ENCODE data around the gene CCDC183. TPM values are rescaled to one million over a fixed set of nuclear protein-coding genes. Genes with fewer than 3 reads are reported as not detected.

Gene CCDC183
- total RNA-seq = 3.7 TPM
- long read RNA-seq, partial matches to known transcripts = 2 of 5 reads
- long read RNA-seq, other reads (novel, unspliced or antisense) = 3 of 5 reads

- Histone ChIP-seq H3K36me3 (peaks cover 12% of the 10 kb centered on the region), H3K27ac (no peak within 1 kb of the TSS), H3K4me1 (peaks cover 47% of the 10 kb centered on the region), H3K9me3 (no peaks in the 10 kb centered on the region), H3K4me3 (no peak within 1 kb of the TSS), H3K27me3 (ENCODE audit: low read depth) (peaks cover 40% of the 10 kb centered on the region)
- no peak for ATAC-seq
- intact Hi-C loops (cut with DNase I) = no loop called here
- no peak for TF ChIP-seq CTCF (IDR thresholded peaks at IDR 0.05)
- DNase-seq = no peak
These were observed at the start of gene CCDC183 for GRCh38 chr9:136796238-136796774. Gene CCDC183, plus strand, starts transcription at chr9:136796338. Its CDS starts 60 bp downstream, at chr9:136796398.

- Histone ChIP-seq H3K4me1 (peaks cover 28% of the 10 kb centered on the region), H3K9me3 (no peaks in the 10 kb centered on the region), H3K36me3 (no peaks in the 10 kb centered on the region), H3K27me3 (ENCODE audit: low read depth) (peaks cover 27% of the 10 kb centered on the region), H3K4me3 (no peak overlapping the region), H3K27ac (no peak overlapping the region)
- no peak for TF ChIP-seq CTCF (IDR thresholded peaks at IDR 0.05)
- ATAC-seq = no peak
- intact Hi-C loops (cut with DNase I) = no loop called here
- DNase-seq = no peak
These were observed 49.5 kb upstream of the CCDC183 start for GRCh38 chr9:136746621-136747020.

GRCh38 chr9:136747161-136748060 is 48.7 kb upstream of the CCDC183 start:
- no peaks in the 10 kb centered on the region for H3K9me3 ChIP-seq
- no peak for TF ChIP-seq CTCF (IDR thresholded peaks at IDR 0.05)
- peaks cover 19% of the 10 kb centered on the region for H3K27me3 ChIP-seq (ENCODE audit: low read depth)
- peaks cover 20% of the 10 kb centered on the region for H3K4me1 ChIP-seq
- no peak overlapping the region for H3K4me3 ChIP-seq
- ATAC-seq = no peak
- H3K27ac ChIP-seq = no peak overlapping the region
- H3K36me3 ChIP-seq = no peaks in the 10 kb centered on the region
- intact Hi-C loops (cut with DNase I) = no loop called here
- no peak for DNase-seq

- Histone ChIP-seq H3K27ac (no peak within 1 kb of the TSS), H3K4me3 (no peak within 1 kb of the TSS), H3K4me1 (peaks cover 14% of the 10 kb centered on the region), H3K36me3 (no peaks in the 10 kb centered on the region), H3K9me3 (no peaks in the 10 kb centered on the region), H3K27me3 (ENCODE audit: low read depth) (peaks cover 11% of the 10 kb centered on the region)
- TF ChIP-seq CTCF (IDR thresholded peaks at IDR 0.05) = no peak
- intact Hi-C loops (cut with DNase I) = no loop called here
- ATAC-seq = peak in 1 of 2 donors; percentile 3
- DNase-seq = no peak
These were observed 47.9 kb upstream of the CCDC183 start, which contains the start of gene LCN6 for GRCh38 chr9:136748201-136748600. Gene LCN6, minus strand, starts transcription at chr9:136748525. Its CDS starts 42 bp downstream, at chr9:136748483.

GRCh38 chr9:136748666-136749611 is 47.2 kb upstream of the CCDC183 start:
- Histone ChIP-seq H3K27me3 (ENCODE audit: low read depth) (peaks cover 5% of the 10 kb centered on the region), H3K4me3 (no peak overlapping the region), H3K27ac (no peak overlapping the region), H3K4me1 (peaks cover 14% of the 10 kb centered on the region), H3K9me3 (no peaks in the 10 kb centered on the region), H3K36me3 (no peaks in the 10 kb centered on the region)
- TF ChIP-seq CTCF (IDR thresholded peaks at IDR 0.05) = no peak
- ATAC-seq = peak; percentile 40 to 57
- peak; percentile 60 for DNase-seq
- intact Hi-C loops (cut with DNase I) = no loop called here

Measured in lower lobe of right lung (tissue), 2 donors.